SK-N-MC (cell line): ENCODE results near the gene PGLYRP4.

Source experiments
- EZH2 ChIP-seq: fragments of 200-600 bp; sonication (generic); IDR thresholded peaks from one replicate; pipeline ENCODE4 v1.6.1; 2017; ENCODE audit warnings: antibody characterized with exemption
- POLR2AphosphoS5 ChIP-seq: IDR thresholded peaks from 2 replicates; pipeline ENCODE4 v1.6.1; 2012; ENCODE audit warnings: mild to moderate bottlenecking, low read depth, low read length, borderline replicate concordance

GRCh38 chr1:153309441-153309840 lies 39.2 kb downstream of the PGLYRP4 start:
- TF ChIP-seq EZH2 = no peak
- TF ChIP-seq POLR2AphosphoS5 = no peak
